Measurements from ENCODE around the gene PTPA. TPM values are rescaled to one million over a fixed set of nuclear protein-coding genes. Genes with fewer than 3 reads are reported as not detected.
A peak's percentile ranks its signal among the peaks of the same experiment; 100 is the strongest.

Gene PTPA
- total and polyA plus RNA-seq, 2 donors (not counting 1 experiment from before 2014, with no cell fraction given), result 35.0 to 73.9 TPM

- DNase-seq (no peak), ATAC-seq (ENCODE audit: low read depth) (peak; percentile 56)
- H3K79me2 ChIP-seq (ENCODE audit: control insufficient read depth, insufficient read depth, low read length), result no peaks in the 10 kb centered on the region
- WGBS (ENCODE audit: insufficient coverage), result 71% methylated on average over 12 of the region's 14 CpGs
- no peaks in the 10 kb centered on the region for H3K9me3 ChIP-seq (ENCODE audit: control extremely low read depth in 1 of 3, control insufficient read depth in 2 of 3, insufficient read depth in 1 of 3, low read length in 2 of 3)
- no peak overlapping the region for H3K27ac ChIP-seq (ENCODE audit: low read length in 2 of 2)
- H3K4me3 ChIP-seq (ENCODE audit: control extremely low read depth in 1 of 5, extremely low read depth in 1 of 5, insufficient read depth in 1 of 5, low read depth in 2 of 5, low read length in 4 of 5), result no peak overlapping the region
- Mint-ChIP-seq H3K4me1 (no peaks in the 10 kb centered on the region), H3K4me3 (no peak overlapping the region), H3K27me3 (no peaks in the 10 kb centered on the region), H3K27ac (no peak overlapping the region), H3K9me3 (ENCODE audit: insufficient read depth) (no peaks in the 10 kb centered on the region)
- no peak overlapping the region for H3K4me2 ChIP-seq (replicated peaks; ENCODE audit: low read depth, low read length, poor library complexity, severe bottlenecking)
- ChIA-PET POLR2A (no interaction called here), CTCF (interaction anchor here (1.5 kb wide), 1 partner anchor 10 kb away, joined by 3 read pairs; no protein-coding TSS in a partner anchor)
- H4K20me1 ChIP-seq (ENCODE audit: control insufficient read depth, insufficient read depth, low read length, poor library complexity, severe bottlenecking), result no peaks in the 10 kb centered on the region
- H3K4me1 ChIP-seq (ENCODE audit: control insufficient read depth in 2 of 2, insufficient read depth in 2 of 2, low read length in 2 of 2), result no peaks in the 10 kb centered on the region
- no peaks in the 10 kb centered on the region for H3K36me3 ChIP-seq (replicated peaks in 1 of 2; ENCODE audit: control extremely low read depth in 1 of 2, control insufficient read depth in 1 of 2, extremely low read depth in 1 of 2, insufficient read depth in 2 of 2, low read length in 1 of 2)
- no peaks in the 10 kb centered on the region for H3K27me3 ChIP-seq (replicated peaks in 1 of 4; ENCODE audit: control extremely low read depth in 1 of 4, control insufficient read depth in 3 of 4, insufficient read depth in 4 of 4, low read length in 3 of 4)
- no peak overlapping the region for H2AFZ ChIP-seq (ENCODE audit: insufficient read depth, low read depth, low read length, poor library complexity, severe bottlenecking)
- TF ChIP-seq CTCF (IDR thresholded peaks at IDR 0.05) (no peak), EZH2 (IDR thresholded peaks at IDR 0.05; ENCODE audit: borderline replicate concordance, insufficient read depth, low read depth, low read length, poor library complexity, severe bottlenecking) (no peak)
- intact Hi-C loops (cut with micrococcal nuclease), result no loop called here
- no peak overlapping the region for H3K9ac ChIP-seq (ENCODE audit: low read length)
Observed at GRCh38 chr9:129102791-129103594, 8.2 kb upstream of the PTPA start.

GRCh38 chr9:129103595-129103965 is 7.6 kb upstream of the PTPA start:
- Histone ChIP-seq H3K27ac (ENCODE audit: low read length in 2 of 2) (no peak overlapping the region), H3K4me2 (replicated peaks; ENCODE audit: low read depth, low read length, poor library complexity, severe bottlenecking) (no peak overlapping the region), H3K4me3 (ENCODE audit: control extremely low read depth in 1 of 5, extremely low read depth in 1 of 5, insufficient read depth in 1 of 5, low read depth in 2 of 5, low read length in 4 of 5) (no peak overlapping the region), H3K9me3 (ENCODE audit: control extremely low read depth in 1 of 3, control insufficient read depth in 2 of 3, insufficient read depth in 1 of 3, low read length in 2 of 3) (no peaks in the 10 kb centered on the region), H3K9ac (ENCODE audit: low read length) (no peak overlapping the region), H4K20me1 (ENCODE audit: control insufficient read depth, insufficient read depth, low read length, poor library complexity, severe bottlenecking) (no peaks in the 10 kb centered on the region), H3K36me3 (replicated peaks in 1 of 2; ENCODE audit: control extremely low read depth in 1 of 2, control insufficient read depth in 1 of 2, extremely low read depth in 1 of 2, insufficient read depth in 2 of 2, low read length in 1 of 2) (no peaks in the 10 kb centered on the region), H2AFZ (ENCODE audit: insufficient read depth, low read depth, low read length, poor library complexity, severe bottlenecking) (no peak overlapping the region), H3K27me3 (replicated peaks in 1 of 4; ENCODE audit: control extremely low read depth in 1 of 4, control insufficient read depth in 3 of 4, insufficient read depth in 4 of 4, low read length in 3 of 4) (no peaks in the 10 kb centered on the region), H3K4me1 (ENCODE audit: control insufficient read depth in 2 of 2, insufficient read depth in 2 of 2, low read length in 2 of 2) (no peaks in the 10 kb centered on the region), H3K79me2 (ENCODE audit: control insufficient read depth, insufficient read depth, low read length) (no peaks in the 10 kb centered on the region)
- 100% methylated on average over 2 of the region's 4 CpGs for WGBS (ENCODE audit: insufficient coverage)
- TF ChIP-seq EZH2 (IDR thresholded peaks at IDR 0.05; ENCODE audit: borderline replicate concordance, insufficient read depth, low read depth, low read length, poor library complexity, severe bottlenecking) (no peak), CTCF (IDR thresholded peaks at IDR 0.05) (no peak)
- CTCF ChIA-PET, result interaction anchor here (1.5 kb wide), 1 partner anchor 9 kb away, joined by 3 read pairs; no protein-coding TSS in a partner anchor
- Mint-ChIP-seq H3K4me3 (no peak overlapping the region), H3K9me3 (ENCODE audit: insufficient read depth) (no peaks in the 10 kb centered on the region), H3K27ac (no peak overlapping the region), H3K27me3 (no peaks in the 10 kb centered on the region), H3K4me1 (no peaks in the 10 kb centered on the region)
- POLR2A ChIA-PET, result no interaction called here
- intact Hi-C loops (cut with micrococcal nuclease), result no loop called here
- no peak for ATAC-seq (ENCODE audit: low read depth)
- no peak for DNase-seq
